ENCODE results near the gene RARA. TPM values are rescaled to one million over a fixed set of nuclear protein-coding genes. Genes with fewer than 3 reads are reported as not detected.

RARA gene
- total RNA-seq, 1 donor from 2014 or later = 57.2 TPM

DNA sequence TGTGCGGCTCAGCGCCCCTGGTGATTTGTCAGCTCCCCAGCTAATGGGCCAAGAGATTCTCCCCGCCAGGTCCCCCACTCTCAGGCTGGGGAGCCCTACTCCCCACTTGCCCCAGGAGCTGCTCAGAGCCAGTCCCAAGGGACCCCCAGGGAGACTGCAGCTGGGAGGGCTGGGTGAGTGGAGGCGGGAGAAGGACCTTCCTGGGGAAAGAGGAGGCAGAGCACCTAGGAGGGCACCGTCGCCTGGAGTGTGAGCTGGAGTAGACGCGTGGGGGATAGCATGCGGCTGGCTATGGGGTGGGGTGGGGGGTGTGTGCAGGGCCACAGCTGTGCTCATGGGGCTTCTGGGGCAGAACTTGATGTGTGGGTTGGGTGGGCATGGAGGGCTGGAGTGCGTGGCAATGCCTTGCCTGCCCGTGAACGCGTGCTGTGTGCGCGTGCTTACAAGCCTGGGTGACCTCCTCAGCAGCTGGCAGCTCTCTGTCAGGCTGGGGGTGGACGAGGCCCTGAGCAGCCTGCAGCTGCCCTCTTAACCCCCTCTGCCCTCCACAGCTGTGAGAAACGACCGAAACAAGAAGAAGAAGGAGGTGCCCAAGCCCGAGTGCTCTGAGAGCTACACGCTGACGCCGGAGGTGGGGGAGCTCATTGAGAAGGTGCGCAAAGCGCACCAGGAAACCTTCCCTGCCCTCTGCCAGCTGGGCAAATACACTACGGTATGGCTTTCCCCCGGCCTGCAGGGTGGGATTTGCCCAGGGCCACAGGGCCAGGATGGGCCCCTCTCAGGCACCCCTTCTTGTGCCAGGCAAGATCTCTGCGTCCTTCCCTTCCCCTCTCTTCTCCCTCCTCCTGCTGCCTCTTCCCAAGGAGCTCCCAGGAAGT is 42.6 kb downstream of the RARA start:
- peaks cover 4% of the 10 kb centered on the region for H3K36me3 ChIP-seq (ENCODE audit: control insufficient read depth, insufficient read depth, low read length)

DNA sequence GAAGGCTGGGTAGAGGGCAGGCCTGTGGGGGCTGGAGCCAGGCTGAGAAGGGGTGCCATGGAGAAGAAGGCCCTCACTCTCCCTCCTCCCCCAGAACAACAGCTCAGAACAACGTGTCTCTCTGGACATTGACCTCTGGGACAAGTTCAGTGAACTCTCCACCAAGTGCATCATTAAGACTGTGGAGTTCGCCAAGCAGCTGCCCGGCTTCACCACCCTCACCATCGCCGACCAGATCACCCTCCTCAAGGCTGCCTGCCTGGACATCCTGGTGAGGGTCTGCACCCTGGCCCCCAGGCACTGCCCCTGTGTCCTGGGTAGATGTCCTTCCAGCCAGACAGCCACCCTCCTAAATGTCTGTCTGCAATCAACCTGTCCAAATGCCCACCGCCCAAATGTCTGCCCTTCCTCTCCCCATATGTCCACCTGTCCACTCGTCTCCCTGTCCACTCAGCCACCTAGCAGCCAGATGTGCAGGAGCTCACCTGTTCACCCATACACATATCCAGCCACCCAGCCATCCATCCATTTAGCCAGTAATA is 43.3 kb downstream of the RARA start:
- no peaks in the 10 kb centered on the region for H3K27me3 ChIP-seq (ENCODE audit: control insufficient read depth, insufficient read depth, low read length)
- no peak for DNase-seq (ENCODE audit: low read depth)
- H3K36me3 ChIP-seq (ENCODE audit: control insufficient read depth, insufficient read depth, low read length) = peaks cover 4% of the 10 kb centered on the region
- no peak overlapping the region for H3K4me3 ChIP-seq (ENCODE audit: low read depth, low read length)
- TF ChIP-seq, protein P1, sequence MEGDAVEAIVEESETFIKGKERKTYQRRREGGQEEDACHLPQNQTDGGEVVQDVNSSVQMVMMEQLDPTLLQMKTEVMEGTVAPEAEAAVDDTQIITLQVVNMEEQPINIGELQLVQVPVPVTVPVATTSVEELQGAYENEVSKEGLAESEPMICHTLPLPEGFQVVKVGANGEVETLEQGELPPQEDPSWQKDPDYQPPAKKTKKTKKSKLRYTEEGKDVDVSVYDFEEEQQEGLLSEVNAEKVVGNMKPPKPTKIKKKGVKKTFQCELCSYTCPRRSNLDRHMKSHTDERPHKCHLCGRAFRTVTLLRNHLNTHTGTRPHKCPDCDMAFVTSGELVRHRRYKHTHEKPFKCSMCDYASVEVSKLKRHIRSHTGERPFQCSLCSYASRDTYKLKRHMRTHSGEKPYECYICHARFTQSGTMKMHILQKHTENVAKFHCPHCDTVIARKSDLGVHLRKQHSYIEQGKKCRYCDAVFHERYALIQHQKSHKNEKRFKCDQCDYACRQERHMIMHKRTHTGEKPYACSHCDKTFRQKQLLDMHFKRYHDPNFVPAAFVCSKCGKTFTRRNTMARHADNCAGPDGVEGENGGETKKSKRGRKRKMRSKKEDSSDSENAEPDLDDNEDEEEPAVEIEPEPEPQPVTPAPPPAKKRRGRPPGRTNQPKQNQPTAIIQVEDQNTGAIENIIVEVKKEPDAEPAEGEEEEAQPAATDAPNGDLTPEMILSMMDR (IDR thresholded peaks at IDR 0.05; ENCODE audit: insufficient read depth, low read length, poor library complexity, severe bottlenecking) = no peak

More for the DNA sequence above, 42.6 kb downstream of the RARA start:
- DNase-seq (ENCODE audit: low read depth) = no peak
- TF ChIP-seq, protein P1 (IDR thresholded peaks at IDR 0.05; ENCODE audit: insufficient read depth, low read length, poor library complexity, severe bottlenecking) = no peak
- H3K4me3 ChIP-seq (ENCODE audit: low read depth, low read length) = no peak overlapping the region
- no peaks in the 10 kb centered on the region for H3K27me3 ChIP-seq (ENCODE audit: control insufficient read depth, insufficient read depth, low read length)

DNA sequence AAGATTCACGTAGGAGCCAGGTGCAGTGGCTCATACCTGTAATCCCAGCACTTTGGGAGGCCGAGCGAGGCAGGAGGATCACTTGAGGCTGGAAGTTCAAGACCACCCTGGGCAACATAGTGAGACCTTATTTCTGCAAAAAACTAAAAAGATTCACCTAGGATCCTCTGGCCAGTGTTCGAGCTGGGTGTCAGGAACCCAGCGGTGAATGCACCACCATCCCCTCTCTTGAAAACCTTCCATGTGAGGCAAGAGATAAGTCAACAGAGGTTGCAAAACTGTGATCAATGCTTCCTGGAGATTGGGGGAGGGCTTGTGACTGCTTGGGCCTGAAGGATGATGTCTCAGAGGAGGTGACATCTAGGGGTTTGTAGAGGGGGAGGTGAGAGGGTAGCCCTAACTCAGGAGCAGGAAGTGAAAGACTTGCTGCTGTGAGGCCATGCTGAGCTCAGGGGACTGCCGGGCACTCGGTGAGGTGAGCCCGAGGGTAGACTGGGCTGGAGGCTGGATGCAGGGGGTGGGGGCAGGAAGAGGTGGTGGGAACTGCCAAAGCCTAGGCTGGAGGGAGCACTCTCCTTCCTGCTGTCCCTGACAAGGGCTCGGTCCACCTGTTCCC is 43.9 kb downstream of the RARA start:
- peaks cover 4% of the 10 kb centered on the region for H3K36me3 ChIP-seq (ENCODE audit: control insufficient read depth, insufficient read depth, low read length)
- no peak for DNase-seq (ENCODE audit: low read depth)
- H3K4me3 ChIP-seq (ENCODE audit: low read depth, low read length) = no peak overlapping the region
- TF ChIP-seq, protein P1 (IDR thresholded peaks at IDR 0.05; ENCODE audit: insufficient read depth, low read length, poor library complexity, severe bottlenecking) = no peak
- H3K27me3 ChIP-seq (ENCODE audit: control insufficient read depth, insufficient read depth, low read length) = no peaks in the 10 kb centered on the region

DNA sequence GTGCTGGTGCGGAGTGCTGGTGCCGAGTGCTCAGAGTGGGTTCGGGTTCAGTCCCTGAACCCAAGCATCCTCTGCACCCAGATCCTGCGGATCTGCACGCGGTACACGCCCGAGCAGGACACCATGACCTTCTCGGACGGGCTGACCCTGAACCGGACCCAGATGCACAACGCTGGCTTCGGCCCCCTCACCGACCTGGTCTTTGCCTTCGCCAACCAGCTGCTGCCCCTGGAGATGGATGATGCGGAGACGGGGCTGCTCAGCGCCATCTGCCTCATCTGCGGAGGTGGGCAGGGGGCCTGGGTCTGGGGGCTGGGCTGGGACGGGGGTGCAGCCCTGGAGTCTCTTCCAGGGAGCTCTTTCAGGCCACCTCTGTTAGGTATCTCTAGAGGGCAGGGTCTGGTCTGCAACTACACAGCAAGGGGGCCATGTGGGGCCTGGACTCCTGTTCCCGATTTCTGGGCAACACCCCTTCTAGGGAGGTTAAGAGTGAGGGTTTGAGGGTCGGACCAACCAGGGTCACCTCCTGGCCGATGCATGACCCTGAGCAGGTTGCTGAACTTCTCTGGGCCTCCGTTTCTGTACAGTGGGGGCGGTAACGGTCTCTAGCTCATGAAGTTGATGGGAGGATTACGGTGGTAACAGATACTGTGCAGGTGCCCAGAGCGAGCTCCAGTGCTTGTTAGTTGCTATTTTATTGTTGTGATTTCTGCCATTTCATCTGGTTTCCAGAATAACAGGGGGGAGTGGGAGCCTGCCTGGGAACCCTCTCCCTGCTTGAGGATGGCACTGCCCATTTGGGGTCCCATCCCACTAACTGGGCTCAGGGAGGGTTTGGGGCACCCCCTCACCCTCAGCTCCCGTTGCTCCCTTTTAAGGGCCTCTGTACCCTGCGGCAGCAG is 45.5 kb downstream of the RARA start:
- H3K4me3 ChIP-seq (ENCODE audit: low read depth, low read length) = no peak overlapping the region
- DNase-seq (ENCODE audit: low read depth) = no peak
- no peaks in the 10 kb centered on the region for H3K27me3 ChIP-seq (ENCODE audit: control insufficient read depth, insufficient read depth, low read length)
- TF ChIP-seq, protein P1 (IDR thresholded peaks at IDR 0.05; ENCODE audit: insufficient read depth, low read length, poor library complexity, severe bottlenecking) = no peak
- H3K36me3 ChIP-seq (ENCODE audit: control insufficient read depth, insufficient read depth, low read length) = peaks cover 2% of the 10 kb centered on the region

DNA sequence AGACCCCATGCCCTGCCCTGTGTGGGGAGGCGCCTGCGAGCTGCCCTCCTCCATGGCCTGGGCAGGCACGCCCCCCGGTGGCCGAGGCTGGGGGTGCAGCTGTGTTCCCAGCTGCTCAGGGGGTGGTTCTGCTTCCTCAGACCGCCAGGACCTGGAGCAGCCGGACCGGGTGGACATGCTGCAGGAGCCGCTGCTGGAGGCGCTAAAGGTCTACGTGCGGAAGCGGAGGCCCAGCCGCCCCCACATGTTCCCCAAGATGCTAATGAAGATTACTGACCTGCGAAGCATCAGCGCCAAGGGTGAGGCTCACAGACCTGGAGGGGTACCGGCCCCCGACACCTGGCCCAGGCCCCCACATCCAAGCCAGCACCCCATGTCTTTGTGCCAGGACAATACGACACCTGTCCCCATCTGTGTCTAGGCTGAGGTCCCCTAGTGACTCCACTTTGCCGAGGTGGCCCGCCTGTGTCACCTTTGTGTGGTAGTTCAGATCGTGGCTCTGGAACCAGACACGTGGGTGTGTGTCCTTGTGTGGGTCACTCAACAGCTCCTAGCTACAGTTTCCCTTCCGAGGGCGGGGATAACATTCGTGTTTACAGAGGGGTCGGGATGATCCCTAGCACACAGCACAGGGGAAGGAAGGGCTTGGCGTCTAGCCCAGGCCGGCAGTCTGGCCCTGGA is 46.3 kb downstream of the RARA start:
- no peaks in the 10 kb centered on the region for H3K27me3 ChIP-seq (ENCODE audit: control insufficient read depth, insufficient read depth, low read length)
- H3K36me3 ChIP-seq (ENCODE audit: control insufficient read depth, insufficient read depth, low read length) = peaks cover 2% of the 10 kb centered on the region
- no peak overlapping the region for H3K4me3 ChIP-seq (ENCODE audit: low read depth, low read length)
- TF ChIP-seq, protein P1 (IDR thresholded peaks at IDR 0.05; ENCODE audit: insufficient read depth, low read length, poor library complexity, severe bottlenecking) = peak; percentile 97
- no peak for DNase-seq (ENCODE audit: low read depth)
